ENCODE measurements around the gene KHSRP. TPM values are rescaled to one million over a fixed set of nuclear protein-coding genes. Genes with fewer than 3 reads are reported as not detected.

KHSRP gene
- total and polyA plus RNA-seq, 2 donors (not counting 1 experiment from before 2014, with no cell fraction given), result 79.6 to 205 TPM

GRCh38 chr19:6446452-6446851 lies 21.8 kb upstream of the KHSRP start:
- Mint-ChIP-seq H3K27me3 (no peaks in the 10 kb centered on the region), H3K4me1 (no peaks in the 10 kb centered on the region), H3K4me3 (no peak overlapping the region), H3K27ac (no peak overlapping the region), H3K9me3 (ENCODE audit: insufficient read depth) (no peaks in the 10 kb centered on the region)
- POLR2A ChIA-PET, result no interaction called here
- no peaks in the 10 kb centered on the region for H3K79me2 ChIP-seq (ENCODE audit: control insufficient read depth, insufficient read depth, low read length)
- no peaks in the 10 kb centered on the region for H3K36me3 ChIP-seq (replicated peaks in 1 of 2; ENCODE audit: control extremely low read depth in 1 of 2, control insufficient read depth in 1 of 2, extremely low read depth in 1 of 2, insufficient read depth in 2 of 2, low read length in 1 of 2)
- H3K4me1 ChIP-seq (ENCODE audit: control insufficient read depth in 2 of 2, insufficient read depth in 2 of 2, low read length in 2 of 2), result no peaks in the 10 kb centered on the region
- no peak overlapping the region for H3K4me3 ChIP-seq (ENCODE audit: control extremely low read depth in 1 of 5, extremely low read depth in 1 of 5, insufficient read depth in 1 of 5, low read depth in 2 of 5, low read length in 4 of 5)
- no peak overlapping the region for H3K4me2 ChIP-seq (replicated peaks; ENCODE audit: low read depth, low read length, poor library complexity, severe bottlenecking)
- ATAC-seq (ENCODE audit: low read depth) (no peak), DNase-seq (no peak)
- no peak overlapping the region for H2AFZ ChIP-seq (ENCODE audit: insufficient read depth, low read depth, low read length, poor library complexity, severe bottlenecking)
- H3K9ac ChIP-seq (ENCODE audit: low read length), result no peak overlapping the region
- CTCF ChIA-PET, result no interaction called here
- H3K27me3 ChIP-seq (replicated peaks in 1 of 4; ENCODE audit: control extremely low read depth in 1 of 4, control insufficient read depth in 3 of 4, insufficient read depth in 4 of 4, low read length in 3 of 4), result no peaks in the 10 kb centered on the region
- no peak overlapping the region for H3K27ac ChIP-seq (ENCODE audit: low read length in 2 of 2)
- TF ChIP-seq CTCF (IDR thresholded peaks at IDR 0.05), result no peak
- WGBS (ENCODE audit: insufficient coverage), result 92% methylated on average over 2 of the region's 3 CpGs
- no peaks in the 10 kb centered on the region for H4K20me1 ChIP-seq (ENCODE audit: control insufficient read depth, insufficient read depth, low read length, poor library complexity, severe bottlenecking)
- peaks cover 0 to 12% (median 0%) of the 10 kb centered on the region in 3 donors for H3K9me3 ChIP-seq (ENCODE audit: control extremely low read depth in 1 of 3, control insufficient read depth in 2 of 3, insufficient read depth in 1 of 3, low read length in 2 of 3)
- intact Hi-C loops (cut with micrococcal nuclease), result no loop called here

DNA sequence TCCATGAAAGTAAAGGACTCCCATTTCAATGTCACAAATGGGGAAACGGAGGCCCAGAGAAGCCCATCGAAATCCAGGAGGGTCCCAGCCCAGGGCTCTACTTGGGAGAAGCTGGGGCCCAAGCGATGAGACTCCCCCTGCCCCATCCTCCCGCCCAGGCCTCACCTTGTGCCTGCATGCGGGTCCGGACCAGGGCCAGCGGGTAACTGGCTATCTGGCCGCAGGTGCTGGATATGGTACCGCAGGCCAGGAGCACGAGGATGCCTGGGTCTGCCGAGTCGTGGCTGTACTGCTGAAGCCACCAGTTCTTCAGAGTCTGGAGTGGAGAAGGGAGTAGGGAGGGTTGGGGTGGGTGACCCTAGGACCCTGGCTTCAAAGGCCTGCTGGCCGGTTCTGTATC lies 19.4 kb upstream of the KHSRP start:
- WGBS (ENCODE audit: insufficient coverage), result 94% methylated on average over 11 of the region's 13 CpGs
- Mint-ChIP-seq H3K9me3 (ENCODE audit: insufficient read depth) (no peaks in the 10 kb centered on the region), H3K27ac (no peak overlapping the region)

More for the DNA sequence above, 19.4 kb upstream of the KHSRP start:
- no peak overlapping the region for H3K4me3 ChIP-seq (ENCODE audit: control extremely low read depth in 1 of 5, extremely low read depth in 1 of 5, insufficient read depth in 1 of 5, low read depth in 2 of 5, low read length in 4 of 5)
- peaks cover 0 to 12% (median 0%) of the 10 kb centered on the region in 3 donors for H3K9me3 ChIP-seq (ENCODE audit: control extremely low read depth in 1 of 3, control insufficient read depth in 2 of 3, insufficient read depth in 1 of 3, low read length in 2 of 3)
- H2AFZ ChIP-seq (ENCODE audit: insufficient read depth, low read depth, low read length, poor library complexity, severe bottlenecking), result no peak overlapping the region
- no peaks in the 10 kb centered on the region for H3K4me1 Mint-ChIP-seq
- DNase-seq (no peak), ATAC-seq (ENCODE audit: low read depth) (no peak)
- H3K9ac ChIP-seq (ENCODE audit: low read length), result no peak overlapping the region
- H3K4me3 Mint-ChIP-seq, result no peak overlapping the region
- ChIA-PET CTCF (no interaction called here), POLR2A (no interaction called here)
- no peak overlapping the region for H3K4me2 ChIP-seq (replicated peaks; ENCODE audit: low read depth, low read length, poor library complexity, severe bottlenecking)
- TF ChIP-seq CTCF (IDR thresholded peaks at IDR 0.05), result no peak
- no peak for TF ChIP-seq EZH2 (IDR thresholded peaks at IDR 0.05; ENCODE audit: borderline replicate concordance, insufficient read depth, low read depth, low read length, poor library complexity, severe bottlenecking)
- intact Hi-C loops (cut with micrococcal nuclease), result no loop called here
- no peak overlapping the region for H3K27ac ChIP-seq (ENCODE audit: low read length in 2 of 2)
- H3K4me1 ChIP-seq (ENCODE audit: control insufficient read depth in 2 of 2, insufficient read depth in 2 of 2, low read length in 2 of 2), result no peaks in the 10 kb centered on the region
- H4K20me1 ChIP-seq (ENCODE audit: control insufficient read depth, insufficient read depth, low read length, poor library complexity, severe bottlenecking), result no peaks in the 10 kb centered on the region
- no peaks in the 10 kb centered on the region for H3K79me2 ChIP-seq (ENCODE audit: control insufficient read depth, insufficient read depth, low read length)
- H3K27me3 Mint-ChIP-seq, result no peaks in the 10 kb centered on the region
- no peaks in the 10 kb centered on the region for H3K27me3 ChIP-seq (replicated peaks in 1 of 4; ENCODE audit: control extremely low read depth in 1 of 4, control insufficient read depth in 3 of 4, insufficient read depth in 4 of 4, low read length in 3 of 4)
- no peaks in the 10 kb centered on the region for H3K36me3 ChIP-seq (replicated peaks in 1 of 2; ENCODE audit: control extremely low read depth in 1 of 2, control insufficient read depth in 1 of 2, extremely low read depth in 1 of 2, insufficient read depth in 2 of 2, low read length in 1 of 2)
